HG03280 (cell line): ENCODE data around the gene FAM135A.
"Not testable (repeated sequence)": the region's sequence is repeated elsewhere in the genome, so short reads cannot be mapped to it uniquely, and the experiment has no call there.

Experiments
- ATAC-seq: cut with Tn5 transposase; IDR thresholded peaks from one replicate; pipeline ENCODE4 v1.9.1; 2021; ENCODE audit warnings: mild to moderate bottlenecking, moderate library complexity; ENCODE audit not compliant: unreplicated experiment

The FAM135A gene

GRCh38 chr6:70456735-70457134 lies 43.4 kb downstream of the FAM135A start:
- no peak for ATAC-seq

DNA sequence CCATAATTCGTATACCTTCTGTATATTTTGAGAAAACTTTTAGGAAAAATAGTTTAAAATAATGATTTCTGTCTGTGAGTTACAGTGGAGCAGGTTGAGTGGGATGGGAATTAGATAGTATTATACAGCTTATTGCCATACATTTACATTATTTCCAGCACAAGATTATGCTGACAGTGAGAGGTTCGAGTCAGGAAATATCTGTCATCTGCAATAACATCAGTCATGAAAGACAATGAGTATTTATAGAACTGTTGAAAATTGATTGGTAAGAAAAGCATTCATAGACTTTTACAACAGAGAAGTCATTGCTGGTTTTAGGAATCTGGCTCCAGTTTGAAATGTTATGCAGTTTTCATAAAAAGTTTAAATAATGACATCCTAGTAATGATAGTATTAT lies 45.9 kb downstream of the FAM135A start:
- ATAC-seq: no peak

DNA sequence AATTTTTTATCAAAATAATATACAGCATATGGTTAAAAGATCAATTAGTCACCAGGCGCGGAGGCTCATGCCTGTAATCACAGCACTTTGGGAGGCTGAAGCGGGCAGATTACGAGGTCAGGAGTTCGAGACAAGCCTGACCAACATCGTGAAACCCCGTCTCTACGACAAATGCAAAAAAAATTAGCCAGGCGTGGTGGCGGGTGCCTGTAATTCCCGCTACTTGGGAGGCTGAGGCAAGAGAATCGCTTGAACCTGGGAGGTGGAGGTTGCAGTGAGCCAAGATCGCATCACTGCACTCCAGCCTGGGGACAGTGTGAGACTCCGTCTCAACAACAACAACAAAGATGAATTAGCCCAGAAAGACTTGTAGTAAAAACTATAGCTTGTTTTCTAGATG lies 46.4 kb downstream of the FAM135A start:
- not testable (repeated sequence) for ATAC-seq

- no peak for ATAC-seq
Observed at GRCh38 chr6:70470016-70470415, 56.7 kb downstream of the FAM135A start.

DNA sequence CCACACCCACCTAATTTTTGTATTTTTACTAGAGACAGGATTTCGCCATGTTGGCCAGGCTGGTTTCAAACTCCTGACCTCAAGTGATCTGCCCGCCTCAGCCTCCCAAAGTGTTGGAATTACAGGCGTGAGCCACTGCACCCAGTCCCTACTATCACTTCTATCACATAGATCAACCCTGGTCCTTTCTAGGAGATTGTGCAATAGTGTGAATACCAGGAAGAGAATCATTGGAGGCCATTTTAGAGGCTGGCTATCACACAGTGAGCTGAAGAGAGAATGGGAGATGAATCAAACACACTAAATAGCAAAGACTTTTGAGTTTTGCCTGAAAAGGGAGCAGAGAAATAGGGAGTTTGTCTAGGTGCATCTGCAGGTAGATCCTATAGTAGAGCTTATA lies 57.2 kb downstream of the FAM135A start:
- ATAC-seq: not testable (repeated sequence)

DNA sequence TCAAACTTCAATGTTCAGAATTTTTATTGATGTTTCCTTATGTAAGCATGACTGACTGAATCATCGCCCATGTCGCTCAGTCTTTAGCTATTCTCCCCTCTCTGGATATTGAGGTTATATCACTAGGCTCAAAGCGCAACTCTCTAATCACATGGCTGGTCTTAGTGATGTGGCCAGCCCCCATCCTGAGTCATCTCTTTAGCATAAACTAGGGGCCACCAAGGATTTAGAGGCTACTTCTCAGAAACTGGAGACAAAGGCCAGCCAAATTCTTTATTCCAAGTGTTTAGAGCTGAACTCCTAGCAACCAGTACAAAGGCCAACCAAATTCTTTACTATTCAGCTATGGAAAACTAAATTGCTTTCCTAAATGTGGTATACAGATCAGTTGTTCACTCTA lies 61.4 kb downstream of the FAM135A start:
- no peak for ATAC-seq

- ATAC-seq: no peak
Observed at GRCh38 chr6:70479236-70479635, 65.9 kb downstream of the FAM135A start.

DNA sequence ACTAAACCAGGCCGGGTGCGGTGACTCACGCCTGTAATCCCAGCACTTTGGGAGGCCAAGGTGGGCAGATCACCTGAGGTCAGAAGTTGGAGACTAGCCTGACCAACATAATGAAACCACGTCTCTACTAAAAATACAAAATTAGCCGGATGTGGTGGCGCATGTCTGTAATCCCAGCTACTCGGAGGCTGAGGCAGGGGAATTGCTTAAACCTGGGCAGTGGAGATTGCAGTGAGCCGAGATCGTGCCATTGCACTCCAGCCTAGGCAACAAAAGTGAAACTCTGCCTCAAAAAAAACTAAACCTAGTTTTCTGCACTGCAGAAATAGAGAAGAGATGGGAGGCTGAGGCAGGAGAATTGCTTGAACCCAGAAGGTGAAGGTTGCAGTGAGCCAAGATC lies 73.3 kb downstream of the FAM135A start:
- ATAC-seq: not testable (repeated sequence)

GRCh38 chr6:70489364-70489763 lies 76.1 kb downstream of the FAM135A start:
- no peak for ATAC-seq

DNA sequence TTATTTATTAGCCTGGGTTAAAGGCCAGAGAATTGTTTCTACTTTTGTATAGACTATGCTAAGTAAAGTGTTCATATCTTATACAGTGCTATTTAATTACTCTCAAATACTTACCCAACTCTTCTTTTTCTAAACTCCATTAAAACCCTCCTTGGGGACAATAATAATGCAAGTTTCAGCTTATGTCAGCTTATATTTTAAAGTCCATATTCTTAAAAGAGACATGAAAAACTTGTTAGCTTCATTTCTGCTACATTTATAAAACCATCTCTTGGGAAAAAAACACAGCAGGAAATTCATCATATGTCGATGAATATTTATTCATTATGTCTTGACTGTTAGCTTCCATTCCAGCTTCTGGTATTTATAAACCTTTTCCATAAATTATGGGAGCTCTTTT lies 81.5 kb downstream of the FAM135A start:
- no peak for ATAC-seq

DNA sequence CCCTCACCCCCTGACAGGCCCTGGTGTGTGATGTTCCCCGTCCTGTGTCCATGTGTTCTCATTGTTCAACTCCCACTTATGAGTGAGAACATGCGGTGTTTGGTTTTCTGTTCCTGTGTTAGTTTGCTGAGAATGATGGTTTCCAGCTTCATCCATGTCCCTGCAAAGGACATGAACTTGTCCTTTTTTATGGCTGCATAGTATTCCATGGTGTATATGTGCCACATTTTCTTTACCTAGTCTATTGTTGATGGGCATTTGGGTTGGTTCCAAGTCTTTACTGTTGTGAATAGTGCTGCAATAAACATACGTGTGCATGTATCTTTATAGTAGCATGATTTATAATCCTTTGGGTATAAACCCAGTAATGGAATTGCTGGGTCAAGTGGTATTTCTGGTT lies 82.5 kb downstream of the FAM135A start:
- not testable (repeated sequence) for ATAC-seq

DNA sequence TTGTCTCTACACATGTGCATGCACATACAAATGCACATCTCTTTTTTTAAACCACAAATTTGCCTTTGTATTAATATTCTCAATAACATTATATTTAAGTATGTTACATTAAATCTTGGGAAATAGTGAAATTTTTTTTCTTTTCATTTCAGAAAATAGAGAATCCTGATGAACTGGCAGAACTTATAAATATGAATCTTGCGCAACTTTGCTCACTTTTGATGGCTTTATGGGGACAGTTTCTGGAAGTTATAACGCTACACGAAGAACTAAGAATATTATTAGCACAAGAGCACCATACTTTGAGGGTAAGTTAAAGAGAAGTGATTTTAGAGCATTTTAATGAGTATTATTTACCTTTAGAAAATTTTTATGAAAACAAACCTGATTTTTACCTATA lies 89.2 kb downstream of the FAM135A start:
- no peak for ATAC-seq

GRCh38 chr6:70503813-70504465 lies 90.6 kb downstream of the FAM135A start:
- no peak for ATAC-seq

DNA sequence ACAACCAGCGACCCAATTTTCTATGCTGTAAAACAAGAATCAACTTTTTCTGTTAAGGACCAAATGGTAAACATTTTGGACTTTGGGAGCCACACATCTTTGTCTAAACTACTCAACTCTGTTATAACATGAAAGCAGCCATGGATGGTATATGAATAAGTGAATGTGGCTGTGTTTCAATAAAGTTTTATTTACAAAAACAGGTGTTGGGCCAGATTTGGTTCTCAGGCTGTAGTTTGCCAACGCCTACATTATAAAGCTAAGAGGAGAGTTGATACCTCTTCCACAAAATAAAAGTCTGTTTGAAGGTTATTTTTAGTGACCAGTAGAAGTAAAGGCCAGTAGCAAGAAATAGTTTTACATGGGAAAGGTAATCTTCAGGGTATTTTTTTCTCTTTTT lies 93.0 kb downstream of the FAM135A start:
- no peak for ATAC-seq

- no peak for ATAC-seq
Observed at GRCh38 chr6:70507161-70507560, 93.9 kb downstream of the FAM135A start.

- no peak for ATAC-seq
Observed at GRCh38 chr6:70508953-70509352, 95.6 kb downstream of the FAM135A start.

DNA sequence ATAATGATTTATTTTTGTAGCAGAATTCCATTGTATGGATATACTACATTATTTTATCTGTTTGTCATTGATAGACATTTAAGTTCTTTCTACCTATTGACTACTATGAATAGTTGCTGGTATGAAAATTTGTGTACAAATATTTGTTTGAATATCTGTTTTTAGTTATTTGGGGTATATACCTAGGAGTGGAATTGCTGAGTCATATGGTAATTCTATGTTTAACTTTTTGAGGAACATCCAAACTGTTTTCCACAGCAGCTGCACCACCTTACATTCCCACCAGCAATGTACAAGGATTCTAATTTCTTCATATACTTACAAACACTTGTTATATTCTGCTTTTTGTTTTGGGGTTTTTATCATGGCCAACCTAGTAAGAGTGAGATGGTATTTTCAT lies 97.3 kb downstream of the FAM135A start:
- ATAC-seq: no peak

- no peak for ATAC-seq
Observed at GRCh38 chr6:70518723-70519122, 105.4 kb downstream of the FAM135A start.

DNA sequence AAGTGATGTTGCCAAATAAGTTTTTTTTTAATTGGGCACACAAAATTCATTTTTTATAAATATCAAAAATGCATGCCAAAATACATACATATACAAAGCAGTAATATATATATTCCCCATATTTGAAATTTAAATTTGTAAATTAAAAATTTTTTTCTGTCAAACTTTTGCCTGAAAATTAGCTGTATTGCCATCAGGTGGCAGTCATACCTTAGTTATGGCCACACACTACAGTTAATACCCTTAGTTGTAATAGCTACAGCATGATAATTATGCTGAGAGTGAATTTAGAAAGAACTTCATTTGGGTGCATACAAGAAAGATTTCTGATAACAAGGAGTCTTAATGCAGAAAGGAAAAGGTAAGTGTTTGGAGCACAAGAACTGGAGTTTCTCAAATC lies 107.3 kb downstream of the FAM135A start:
- ATAC-seq: no peak

- ATAC-seq: no peak
Observed at GRCh38 chr6:70524721-70525286, 111.5 kb downstream of the FAM135A start.

DNA sequence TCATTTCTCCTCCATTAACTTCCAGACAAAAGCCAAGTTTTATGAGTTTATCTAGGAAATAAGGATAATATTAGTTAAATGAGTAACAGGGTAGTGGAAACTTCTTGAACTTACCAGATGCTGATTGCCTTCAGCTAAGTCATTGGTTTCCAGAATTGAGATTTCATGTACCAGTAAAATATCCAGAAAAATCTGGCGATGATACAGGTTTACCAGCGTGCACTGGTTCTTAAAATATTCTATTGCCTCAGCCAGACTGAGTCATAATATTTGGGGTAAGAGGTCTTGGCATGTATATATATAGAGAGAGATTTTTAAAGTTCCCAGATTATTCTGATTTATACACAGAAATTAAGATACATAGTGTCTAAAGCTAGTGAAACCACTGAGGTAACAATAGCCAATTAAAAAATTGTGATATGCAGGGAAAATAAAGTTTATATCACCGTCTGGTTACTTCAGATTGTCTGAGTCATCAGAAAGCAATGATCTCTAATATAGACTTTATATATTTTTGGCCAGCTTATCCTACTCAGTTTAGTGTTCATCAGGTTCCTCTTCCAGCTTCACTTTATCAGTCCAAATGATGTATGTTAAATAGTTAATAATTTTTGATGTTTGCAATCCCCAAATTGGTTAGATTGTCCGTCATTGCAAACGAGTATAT lies 113.9 kb downstream of the FAM135A start:
- no peak for ATAC-seq

DNA sequence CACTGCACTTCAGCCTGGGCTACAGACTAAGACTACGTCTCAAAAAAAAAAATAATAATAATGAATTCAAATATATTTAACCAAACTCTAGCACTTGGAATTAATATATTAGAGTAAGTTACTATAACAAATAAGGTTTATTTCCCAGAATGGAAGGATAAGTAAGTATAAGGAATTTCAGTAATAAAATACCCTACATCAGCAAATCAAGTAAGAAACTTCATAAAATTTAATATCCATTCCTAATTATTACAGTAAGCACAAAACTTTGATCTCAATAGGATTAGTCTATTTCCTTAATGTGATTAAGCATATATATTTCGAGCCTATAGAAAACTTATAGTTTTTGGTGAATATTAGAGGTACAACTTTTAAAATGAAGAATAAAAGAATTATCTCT lies 116.7 kb downstream of the FAM135A start:
- no peak for ATAC-seq
